ENCODE results near the gene KRTAP3-3. TPM values are rescaled to one million over a fixed set of nuclear protein-coding genes. Genes with fewer than 3 reads are reported as not detected.

KRTAP3-3 gene
- total and polyA plus RNA-seq, 2 of the 8 experiments (the other 6 are each of a cell fraction or from before 2014, with no cell fraction given) = not detected

GRCh38 chr17:40995116-40995515 is 1.2 kb upstream of the KRTAP3-3 start:
- TF ChIP-seq ATF3 (IDR thresholded peaks at IDR 0.05; ENCODE audit: insufficient read depth, low read depth, low read length) (no peak), TCF12 (IDR thresholded peaks at IDR 0.05; ENCODE audit: low read depth, low read length) (no peak), GTF2F1 (IDR thresholded peaks at IDR 0.05; ENCODE audit: borderline replicate concordance, low read depth, low read length) (no peak), TAF7 (optimal IDR thresholded peaks at IDR 0.05; ENCODE audit: borderline replicate concordance, low read depth, low read length) (no peak), TEAD4 (IDR thresholded peaks at IDR 0.05; ENCODE audit: low read depth, low read length) (no peak), HDAC6 (IDR thresholded peaks at IDR 0.05; ENCODE audit: low read depth, low read length) (no peak), POLR2AphosphoS5 (IDR thresholded peaks at IDR 0.05; ENCODE audit: low read depth, low read length) (no peak), CEBPB (IDR thresholded peaks at IDR 0.05; ENCODE audit: low read depth, low read length) (no peak), CREB1 (IDR thresholded peaks at IDR 0.05) (no peak), SP4 (IDR thresholded peaks at IDR 0.05; ENCODE audit: low read length) (no peak), TBP (IDR thresholded peaks at IDR 0.05; ENCODE audit: low read depth, low read length) (no peak), USF2 (IDR thresholded peaks at IDR 0.05; ENCODE audit: low read length) (no peak), SRF (IDR thresholded peaks at IDR 0.05; ENCODE audit: low read depth, low read length) (no peak), CTBP2 (IDR thresholded peaks at IDR 0.05; ENCODE audit: borderline replicate concordance, insufficient read depth, insufficient read length, low read length) (no peak)

More at GRCh38 chr17:40995116-40995515, 1.2 kb upstream of the KRTAP3-3 start:
- ChIA-PET POLR2A (ENCODE audit: partially characterized antibody) (interaction anchor here (0.7 kb wide), 1 partner anchor 30 kb away, joined by 3 read pairs; no protein-coding TSS in a partner anchor), CTCF (ENCODE audit: partially characterized antibody) (interaction anchor here (1.0 to 1.6 kb wide), 2 partner anchors 32 to 212 kb away, joined by 3 to 4 read pairs; no protein-coding TSS in a partner anchor)
- Histone ChIP-seq H3K23ac (ENCODE audit: insufficient read length) (no peak overlapping the region), H3K56ac (replicated peaks; ENCODE audit: insufficient read length, low read depth, low read length) (no peak overlapping the region), H3K4me2 (ENCODE audit: insufficient read depth in 1 of 2, low read depth in 2 of 2, low read length in 2 of 2) (no peak overlapping the region), H2BK5ac (ENCODE audit: low read depth, low read length) (no peak overlapping the region), H3K27ac (ENCODE audit: low read depth, low read length) (no peak overlapping the region), H3K79me1 (ENCODE audit: low read depth, low read length) (no peaks in the 10 kb centered on the region), H2BK12ac (ENCODE audit: low read depth, low read length) (no peak overlapping the region), H3K9me3 (ENCODE audit: insufficient read depth in 2 of 2, low read depth in 1 of 2, low read length in 1 of 2) (no peaks in the 10 kb centered on the region), H3K4ac (replicated peaks; ENCODE audit: insufficient read length, low read depth, low read length) (no peak overlapping the region), H4K8ac (ENCODE audit: extremely low read depth, insufficient read depth, low read length) (no peak overlapping the region), H4K5ac (ENCODE audit: insufficient read length, low read depth, low read length) (no peak overlapping the region), H2BK120ac (replicated peaks; ENCODE audit: low read depth, low read length) (no peak overlapping the region), H3K18ac (ENCODE audit: extremely low read depth, low read length) (no peak overlapping the region), H3K9ac (replicated peaks in 1 of 4; ENCODE audit: extremely low read depth in 1 of 4, low read depth in 3 of 4, low read length in 3 of 4) (no peak overlapping the region), H3K36me3 (ENCODE audit: control insufficient read depth in 2 of 4, insufficient read depth in 4 of 4, low read length in 3 of 4) (no peaks in the 10 kb centered on the region), H3K4me3 (ENCODE audit: extremely low read depth in 1 of 4, insufficient read depth in 2 of 4, low read depth in 3 of 4, low read length in 4 of 4) (no peak overlapping the region), H3K23me2 (ENCODE audit: low read depth, low read length) (no peaks in the 10 kb centered on the region), H4K91ac (replicated peaks; ENCODE audit: insufficient read length, low read length) (no peak overlapping the region), H3K79me2 (ENCODE audit: control insufficient read depth in 1 of 2, insufficient read depth in 2 of 2, low read length in 2 of 2) (no peaks in the 10 kb centered on the region), H2BK20ac (ENCODE audit: low read length) (no peak overlapping the region), H2AK5ac (ENCODE audit: low read depth, low read length) (no peak overlapping the region), H3K27me3 (replicated peaks in 1 of 4; ENCODE audit: control insufficient read depth in 3 of 4, extremely low read depth in 1 of 4, insufficient read depth in 3 of 4, low read length in 3 of 4) (no peaks in the 10 kb centered on the region), H4K20me1 (replicated peaks in 1 of 2; ENCODE audit: control insufficient read depth in 1 of 2, insufficient read depth in 2 of 2, low read length in 2 of 2) (no peaks in the 10 kb centered on the region), H3K4me1 (replicated peaks in 1 of 4; ENCODE audit: control insufficient read depth in 3 of 4, insufficient read depth in 4 of 4, low read length in 3 of 4) (peaks cover 0 to 2% (median 0%) of the 10 kb centered on the region in 4 experiments; a peak in 2 of 7 replicates), H2BK15ac (ENCODE audit: low read length) (no peak overlapping the region), H2AFZ (ENCODE audit: low read length) (no peak overlapping the region), H3K14ac (ENCODE audit: insufficient read length) (no peak overlapping the region)
- FAIRE-seq (no peak), DNase-seq (ENCODE audit: low read depth in 1 of 2, low spot score in 2 of 2) (no peak)
- WGBS, 2 experiments (ENCODE audit: extremely low coverage in 1 of 2, insufficient coverage in 1 of 2, insufficient read length in 1 of 2, insufficient replicate concordance in 2 of 2, low coverage in 1 of 2, low lambda C conversion rate in 2 of 2, missing lambda C conversion rate in 1 of 2) = 53% methylated on average over 1 of the region's 1 CpG; no CpG with 5 or more reads in 1 of the 2 experiments
